Body of pancreas (tissue), 4 donors: Measurements from ENCODE around the gene MZF1. TPM values are rescaled to one million over a fixed set of nuclear protein-coding genes. Genes with fewer than 3 reads are reported as not detected.

ENCODE experiments used
- ATAC-seq: fragments of 150-250 bp; one replicate; pipeline ENCODE4 v1.9.1; 2016
- DNase-seq, 4 donors: peaks; one replicate each; pipeline ENCODE4 v3.0.0-alpha.2; 2019
- H3K27ac ChIP-seq, 4 donors: fragments of 200-600 bp; sonication (generic); 1 replicate in 3 of 4; 2 replicates in 1 of 4; pipeline versions ENCODE4 v1.5.1 to v1.6.1; 2016 to 2019; ENCODE audit warnings: mild to moderate bottlenecking in 1 of 4, mixed read lengths in 1 of 4, moderate library complexity in 1 of 4
- H3K27me3 ChIP-seq, 2 donors: fragments of 200-600 bp; sonication (generic); one replicate each; pipeline ENCODE4 v1.6.0; 2016; ENCODE audit warnings: mild to moderate bottlenecking in 1 of 2
- H3K36me3 ChIP-seq, 2 donors: fragments of 200-600 bp; sonication (generic); replicated peaks in 1 of 2; 2 replicates each; pipeline ENCODE4 v1.5.1; 2016; ENCODE audit warnings: low read depth in 2 of 2; ENCODE audit not compliant: insufficient read depth in 1 of 2
- H3K4me1 ChIP-seq: fragments of 200-600 bp; sonication (generic); one replicate; pipeline ENCODE4 v1.6.0; 2016
- H3K4me3 ChIP-seq, 2 donors: fragments of 200-600 bp; sonication (generic); 1 replicate in 1 of 2; 2 replicates in 1 of 2; pipeline ENCODE4 v1.5.1; 2016 to 2019
- H3K9me3 ChIP-seq, 3 donors: fragments of 200-600 bp; sonication (generic); 1 replicate in 2 of 3; 2 replicates in 1 of 3; pipeline ENCODE4 v1.5.1; 2016
- CTCF ChIP-seq, 7 experiments: fragments of 450-650 bp in 4 of 7; fragments of 200-600 bp in 3 of 7; sonication (generic) in 3 of 7; IDR thresholded peaks; one replicate each; pipeline ENCODE4 v1.5.1; 2016 to 2019; ENCODE audit warnings: antibody characterized with exemption in 7 of 7
- POLR2A ChIP-seq, 3 donors: fragments of 450-650 bp; IDR thresholded peaks; one replicate each; pipeline ENCODE4 v1.6.1; 2016; ENCODE audit warnings: antibody characterized with exemption in 3 of 3, mild to moderate bottlenecking in 2 of 3
- WGBS, 2 donors: methylation state at CpG; one replicate each; pipeline ENCODE4 v1.1.5; 2017; 5-methylcytosine and 5-hydroxymethylcytosine counted together
- intact Hi-C: fragments of 100-400 bp; cut with DNase I; formaldehyde crosslinking; loops from one replicate; pipeline ENCODE4 v1.15.1; 2023
- total RNA-seq, 2 donors: library from RNA; depleted of rRNA; stranded (reverse); fragments of >200 nt; gene quantifications; one replicate each; pipeline ENCODE4 v1.1.0, GENCODE V29; 2016

The MZF1 gene
- total RNA-seq, 2 donors from 2014 or later = 31.4 to 59.3 TPM

DNA sequence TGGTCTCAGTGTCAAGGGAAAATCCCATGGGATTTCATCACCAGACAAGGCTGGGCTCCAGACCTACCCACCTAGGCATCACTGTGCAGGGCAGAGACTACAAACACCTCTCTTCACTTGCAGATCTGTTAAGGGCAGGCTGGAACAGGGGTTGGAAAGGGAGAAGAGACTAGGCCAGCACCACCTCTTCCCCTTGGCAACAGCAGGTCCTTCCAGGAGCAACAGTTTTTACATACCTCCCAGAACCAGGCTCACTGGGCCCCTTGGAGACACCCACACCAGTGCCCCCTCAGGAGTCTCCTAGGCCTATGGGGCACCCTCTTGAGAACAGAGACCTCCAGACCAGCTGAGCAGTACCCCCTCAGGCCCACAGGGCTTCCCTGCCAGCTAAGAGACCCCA is 12.2 kb downstream of the MZF1 start:
- TF ChIP-seq CTCF (IDR thresholded peaks at IDR 0.05) (no peak), POLR2A (IDR thresholded peaks at IDR 0.05) (no peak)
- Histone ChIP-seq H3K27me3 (no peaks in the 10 kb centered on the region), H3K9me3 (no peaks in the 10 kb centered on the region), H3K36me3 (peaks cover 0 to 4% of the 10 kb centered on the region in 2 donors), H3K4me3 (no peak overlapping the region), H3K4me1 (peaks cover 54% of the 10 kb centered on the region), H3K27ac (no peak overlapping the region)
- ATAC-seq (no peak), DNase-seq (no peak)
- intact Hi-C loops = no loop called here

DNA sequence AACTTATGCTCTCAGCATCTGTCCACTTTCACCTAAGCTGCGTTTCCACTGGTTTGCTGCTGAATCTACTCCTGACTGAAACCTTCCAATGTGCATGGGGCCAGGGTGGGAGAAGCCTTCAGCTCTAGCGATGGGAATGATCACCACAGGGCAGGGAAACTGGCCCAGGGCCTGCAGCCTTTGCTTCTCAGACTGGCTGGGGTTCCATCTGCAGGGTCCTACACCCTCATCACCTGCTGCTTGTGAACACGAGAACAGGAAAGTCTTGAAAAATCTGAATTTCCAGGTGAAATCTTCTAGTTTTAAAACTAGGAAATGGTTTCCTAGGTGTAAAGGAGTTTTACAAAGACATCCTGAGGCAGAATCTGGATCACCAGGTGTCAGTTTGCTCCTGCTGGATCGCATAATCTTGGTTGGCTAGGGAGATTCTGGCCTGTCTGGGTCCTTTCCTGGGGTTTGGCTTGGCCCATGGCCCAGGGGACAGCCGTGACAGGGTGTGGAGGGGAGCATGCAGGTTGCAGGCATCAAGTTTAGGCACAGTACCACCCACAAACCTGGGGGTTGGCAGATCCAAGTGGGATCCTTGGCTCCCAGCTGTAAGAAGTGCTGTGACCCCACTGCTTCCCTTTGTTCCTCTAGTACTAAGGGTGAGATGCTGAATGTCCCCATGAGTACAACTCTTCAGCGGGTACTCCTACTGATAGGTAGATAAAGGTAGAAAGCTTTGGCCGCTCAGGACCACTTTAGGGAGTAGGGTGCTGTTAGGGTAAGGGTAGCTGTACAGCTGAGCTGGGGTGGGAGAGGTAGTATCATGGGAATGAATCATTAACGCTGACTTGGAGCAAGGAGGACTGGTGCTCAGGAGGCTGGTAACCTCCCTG is 12.9 kb downstream of the MZF1 start:
- TF ChIP-seq CTCF (IDR thresholded peaks at IDR 0.05) (no peak), POLR2A (IDR thresholded peaks at IDR 0.05) (no peak)
- intact Hi-C loops = no loop called here
- Histone ChIP-seq H3K4me3 (no peak overlapping the region), H3K27ac (peak overlapping the region in 3 of 4 donors; percentile 98 to 100 (median 100)), H3K27me3 (no peaks in the 10 kb centered on the region), H3K36me3 (peaks cover 0 to 4% of the 10 kb centered on the region in 2 donors), H3K4me1 (peaks cover 60% of the 10 kb centered on the region), H3K9me3 (no peaks in the 10 kb centered on the region)
- 71 to 83% methylated on average over 7 to 8 of the region's 8 CpGs for WGBS, 2 donors
- DNase-seq (peak in 1 of 4 donors; percentile 8), ATAC-seq (no peak)

DNA sequence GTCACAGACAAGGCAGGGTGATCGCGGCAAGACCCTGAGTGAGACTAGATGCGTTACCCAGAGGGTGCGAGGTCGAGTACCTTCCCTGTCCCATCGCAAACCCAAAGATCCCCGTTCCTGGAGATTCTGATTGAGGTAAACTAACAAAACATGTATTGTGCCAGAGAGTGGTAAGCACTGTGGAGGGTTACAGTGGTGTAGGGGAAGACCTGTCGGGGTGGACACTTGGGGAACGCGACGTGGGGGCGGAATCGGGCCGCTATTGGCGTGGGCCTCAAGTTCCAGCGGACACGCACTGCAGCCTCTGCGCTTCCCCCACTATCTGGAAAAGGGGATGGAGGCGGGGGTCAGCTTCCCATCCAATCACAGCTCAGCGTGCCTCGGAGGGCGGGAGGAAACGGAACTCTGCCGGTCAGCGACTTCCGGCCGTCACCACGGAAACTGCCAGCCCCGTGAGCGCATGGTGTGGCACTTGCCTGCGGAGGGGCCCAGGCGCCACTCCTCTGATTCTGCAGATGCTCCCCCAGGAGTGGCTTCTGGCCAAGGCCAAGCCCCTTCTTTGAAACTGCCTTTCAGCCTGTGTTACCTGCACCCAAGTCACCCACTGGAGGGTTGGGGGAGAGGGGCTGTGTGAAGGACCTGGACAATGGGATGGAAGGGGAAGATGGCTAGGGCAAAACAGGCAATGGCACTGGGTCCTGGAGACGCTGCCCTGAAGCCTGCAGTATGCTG is 13.7 kb downstream of the MZF1 start:
- intact Hi-C loops = no loop called here
- Histone ChIP-seq H3K4me1 (peaks cover 62% of the 10 kb centered on the region), H3K4me3 (peak overlapping the region; percentile 35 to 38), H3K9me3 (no peaks in the 10 kb centered on the region), H3K27me3 (no peaks in the 10 kb centered on the region), H3K36me3 (peaks cover 0 to 4% of the 10 kb centered on the region in 2 donors), H3K27ac (peak overlapping the region; percentile 98 to 100 (median 100))
- DNase-seq (peak; percentile 88 to 94 (median 88)), ATAC-seq (peak; percentile 55)
- 0 to 1% methylated on average over 9 to 33 of the region's 33 CpGs for WGBS, 2 donors
- TF ChIP-seq POLR2A (IDR thresholded peaks at IDR 0.05) (peak; percentile 30 to 74 (median 70)), CTCF (IDR thresholded peaks at IDR 0.05) (no peak)

DNA sequence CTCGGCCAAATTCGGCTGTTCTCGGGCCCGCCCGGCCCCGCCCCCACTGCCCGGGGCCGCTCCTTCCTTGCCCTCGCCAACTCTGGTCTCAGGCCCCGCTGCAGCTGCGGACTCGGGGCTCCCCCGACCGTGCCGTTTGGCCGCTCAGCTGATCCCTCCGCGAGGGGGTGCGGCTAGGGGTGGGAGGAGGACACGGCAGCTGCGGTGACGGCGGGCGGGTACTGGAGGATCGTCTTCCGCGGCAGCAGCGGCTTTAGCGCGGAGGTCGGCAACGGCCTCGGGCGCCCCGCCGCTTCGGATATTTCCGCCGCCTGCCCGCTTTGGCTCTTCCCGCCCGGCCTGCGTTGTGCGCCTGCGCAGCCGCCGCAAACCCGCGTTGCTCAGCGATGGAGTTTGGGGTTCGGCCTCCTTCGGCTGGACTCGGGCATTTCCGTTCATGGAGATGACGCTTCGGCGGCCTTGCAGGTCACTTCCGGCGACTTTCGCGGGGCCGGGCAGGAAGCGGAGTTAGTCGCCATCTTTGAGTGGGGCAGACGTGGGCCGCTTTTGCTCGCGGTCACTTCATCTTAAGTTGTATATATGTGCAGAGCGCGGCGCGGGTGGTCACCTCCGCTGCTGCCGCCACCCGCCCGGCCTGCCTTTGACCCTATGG is 14.4 kb downstream of the MZF1 start:
- ATAC-seq = peak; percentile 83
- H3K9me3 ChIP-seq = no peaks in the 10 kb centered on the region
- H3K27ac ChIP-seq = peak overlapping the region; percentile 98 to 100 (median 100)
- H3K4me1 ChIP-seq = peaks cover 69% of the 10 kb centered on the region
- WGBS, 2 donors = 0 to 1% methylated on average over 5 to 64 of the region's 76 CpGs
- DNase-seq = peak; percentile 99
- peaks cover 0 to 4% of the 10 kb centered on the region in 2 donors for H3K36me3 ChIP-seq
- no peaks in the 10 kb centered on the region for H3K27me3 ChIP-seq
- H3K4me3 ChIP-seq = peak overlapping the region; percentile 36 to 38
- TF ChIP-seq POLR2A (IDR thresholded peaks at IDR 0.05) (peak; percentile 31 to 75 (median 71)), CTCF (IDR thresholded peaks at IDR 0.05) (peak in 1 of 7 experiments; percentile 4)
- intact Hi-C loops = no loop called here
